GM18870 (cell line): ENCODE data around the gene ADPRHL1.
"Not testable (repeated sequence)": the region's sequence is repeated elsewhere in the genome, so short reads cannot be mapped to it uniquely, and the experiment has no call there.

ENCODE experiments used
- ATAC-seq: cut with Tn5 transposase; IDR thresholded peaks from one replicate; pipeline ENCODE4 v1.9.1; 2021; ENCODE audit warnings: moderate library complexity; ENCODE audit not compliant: unreplicated experiment

ADPRHL1 gene

DNA sequence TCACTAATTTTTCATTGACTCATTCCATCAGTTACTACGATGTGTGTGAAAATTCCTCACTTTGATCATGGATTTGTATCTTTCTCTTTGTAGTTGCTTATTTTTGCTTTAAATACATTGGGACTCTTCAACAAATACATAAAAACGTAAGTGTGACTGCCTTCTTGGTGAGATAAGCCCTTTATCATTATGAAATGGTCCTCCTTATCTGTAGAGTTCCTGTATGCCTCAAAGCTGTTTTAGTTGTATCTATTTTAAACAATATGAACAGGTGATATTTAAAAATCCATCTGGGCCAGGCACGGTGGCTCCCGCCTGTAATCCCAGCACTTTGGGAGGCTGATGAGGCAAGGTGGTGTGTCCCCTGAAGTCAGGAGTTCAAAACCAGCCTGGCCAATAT is 25.9 kb upstream of the ADPRHL1 start:
- no peak for ATAC-seq

DNA sequence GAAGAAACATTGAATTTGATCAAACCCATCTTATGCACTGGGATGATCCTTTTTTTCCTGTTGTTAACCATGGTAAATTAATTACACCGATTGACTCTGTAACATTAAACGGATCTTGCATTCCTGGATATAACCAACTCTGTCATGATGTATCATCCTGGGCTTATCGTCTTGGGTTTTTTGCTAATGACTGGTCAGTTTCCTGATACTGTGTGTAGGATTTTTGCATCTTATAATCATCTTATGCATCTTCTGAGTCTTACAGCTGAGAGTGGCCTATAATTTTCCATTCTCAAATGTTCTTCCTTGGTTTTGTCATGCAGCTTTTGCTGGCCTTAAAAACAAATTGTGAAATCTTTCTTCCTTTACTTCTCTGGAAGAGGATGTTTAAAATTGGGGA is 24.4 kb upstream of the ADPRHL1 start:
- ATAC-seq: no peak

DNA sequence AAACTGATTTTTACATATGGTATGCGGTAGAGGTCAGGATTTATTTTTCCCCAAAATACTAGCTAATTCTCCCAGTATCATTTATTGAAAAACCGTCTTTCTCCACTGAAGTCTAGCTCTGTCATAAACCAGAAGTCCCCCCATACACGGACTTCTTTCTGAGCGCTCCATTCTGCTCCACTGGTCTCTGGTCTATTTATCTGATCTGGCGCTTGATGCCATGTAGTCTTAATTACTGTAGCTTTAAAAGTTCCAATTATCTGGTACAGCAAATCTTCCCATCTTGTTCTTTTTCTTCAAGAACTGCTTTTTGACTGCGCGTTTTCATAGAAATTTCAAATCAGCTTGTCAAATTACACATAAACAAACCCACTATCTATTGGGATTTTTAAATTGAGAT is 23.5 kb upstream of the ADPRHL1 start:
- ATAC-seq: no peak

DNA sequence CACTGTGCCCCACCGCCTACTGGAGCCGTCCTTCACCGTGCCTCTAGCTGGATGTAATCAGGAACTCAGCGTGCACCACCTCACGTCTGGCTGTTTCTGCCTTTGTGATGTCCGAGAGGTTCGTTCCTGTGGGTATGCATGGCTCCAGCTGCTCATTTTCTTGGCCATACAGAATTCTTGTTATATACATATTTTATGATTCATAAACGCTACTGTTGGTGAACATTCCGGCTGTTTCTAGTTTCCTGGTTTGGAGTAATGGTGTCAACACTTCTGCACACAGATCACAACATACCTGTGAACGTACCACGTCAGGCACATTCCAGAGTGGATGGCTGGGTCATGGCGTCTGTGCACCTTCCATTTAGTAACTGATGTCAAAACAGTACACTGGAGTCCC is 22.6 kb upstream of the ADPRHL1 start:
- no peak for ATAC-seq

DNA sequence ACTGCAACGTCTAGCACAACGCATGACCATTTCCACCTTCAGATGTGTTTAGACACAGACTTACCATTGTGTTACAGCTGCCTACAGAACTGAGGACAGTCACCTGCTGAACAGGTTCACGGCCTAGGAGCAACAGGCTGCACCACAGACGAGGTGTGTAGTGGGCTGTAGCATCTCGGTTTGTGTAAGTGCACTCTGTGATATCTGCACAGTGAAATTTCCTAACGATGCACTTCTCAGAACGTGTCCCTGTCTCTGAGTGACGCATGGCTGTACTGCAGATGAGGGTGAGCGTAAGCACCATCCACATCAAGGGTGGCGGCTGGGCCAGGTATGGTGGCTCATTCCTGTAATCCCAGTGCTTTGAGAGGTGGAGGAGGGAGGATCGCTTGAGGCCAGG is 22.0 kb upstream of the ADPRHL1 start:
- ATAC-seq: no peak

DNA sequence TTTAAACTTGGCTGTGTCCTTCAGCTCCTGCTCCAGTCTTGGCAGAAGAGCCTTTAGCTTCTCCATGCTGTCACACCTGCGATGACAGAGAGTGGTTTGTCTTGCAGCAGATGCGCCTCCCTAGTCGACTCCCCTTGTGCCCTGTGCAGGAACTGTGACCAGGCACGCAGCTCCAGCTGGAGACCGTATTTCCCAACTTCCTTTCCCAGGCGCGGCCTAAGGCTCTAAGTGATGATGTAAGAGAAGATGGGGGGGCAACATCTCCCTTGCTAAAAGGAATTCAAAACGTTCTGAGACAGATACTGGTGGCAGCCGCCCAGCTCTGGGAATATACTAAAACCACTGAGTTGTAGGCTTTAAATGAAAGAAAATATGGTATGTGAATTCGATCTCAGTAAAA is 20.9 kb upstream of the ADPRHL1 start:
- ATAC-seq: no peak

DNA sequence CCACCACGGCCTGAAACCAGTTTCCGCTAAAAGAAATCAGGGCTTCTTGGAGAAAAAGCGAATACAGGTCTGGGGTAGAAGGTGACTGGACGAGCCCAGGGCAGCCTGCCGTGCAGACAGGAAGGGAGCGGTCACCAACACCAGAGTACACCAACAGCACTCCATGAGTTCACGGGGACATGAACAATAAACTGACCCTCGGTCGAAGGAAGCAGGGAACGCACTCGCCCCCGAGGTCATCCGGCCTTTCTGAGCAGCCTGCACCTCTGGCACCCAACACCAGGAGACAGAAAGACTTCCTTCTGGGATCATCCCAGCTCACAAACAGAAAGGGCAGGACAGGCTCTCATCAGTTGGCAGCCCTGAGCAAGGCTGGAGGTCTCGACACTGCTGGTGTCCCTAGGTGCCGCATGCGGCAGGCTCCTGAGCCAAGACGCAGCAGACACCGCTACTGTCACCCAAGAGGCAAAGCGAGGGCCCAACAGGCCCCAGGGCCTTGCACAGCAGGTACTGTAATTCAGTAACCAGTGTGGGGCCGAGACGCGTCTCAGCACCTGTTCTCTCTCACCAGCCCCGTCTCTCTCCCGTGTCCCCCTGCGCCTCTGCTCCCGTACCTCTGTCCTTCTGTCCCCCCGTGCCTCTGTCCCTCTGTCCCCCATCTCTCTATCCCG is 19.2 kb upstream of the ADPRHL1 start:
- no peak for ATAC-seq

DNA sequence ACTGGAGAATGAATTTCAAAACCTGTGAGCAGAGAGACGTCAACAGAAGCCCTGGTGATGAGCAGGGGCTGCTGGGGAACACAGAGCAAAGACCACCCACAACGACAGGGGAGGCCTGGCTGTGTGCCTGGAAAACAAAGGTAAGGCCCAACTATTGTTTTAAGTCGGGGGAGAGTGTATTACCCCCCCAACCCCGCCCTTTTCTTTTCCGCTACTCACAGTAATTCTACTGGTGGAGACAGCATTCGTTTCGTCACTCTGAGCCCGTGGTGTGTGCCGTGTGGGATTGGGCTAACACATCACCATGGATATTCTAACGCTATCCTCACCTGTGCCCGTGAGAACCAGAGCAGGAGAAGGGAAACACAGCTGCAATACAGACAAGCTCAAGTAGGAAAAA is 18.6 kb upstream of the ADPRHL1 start:
- ATAC-seq: no peak

DNA sequence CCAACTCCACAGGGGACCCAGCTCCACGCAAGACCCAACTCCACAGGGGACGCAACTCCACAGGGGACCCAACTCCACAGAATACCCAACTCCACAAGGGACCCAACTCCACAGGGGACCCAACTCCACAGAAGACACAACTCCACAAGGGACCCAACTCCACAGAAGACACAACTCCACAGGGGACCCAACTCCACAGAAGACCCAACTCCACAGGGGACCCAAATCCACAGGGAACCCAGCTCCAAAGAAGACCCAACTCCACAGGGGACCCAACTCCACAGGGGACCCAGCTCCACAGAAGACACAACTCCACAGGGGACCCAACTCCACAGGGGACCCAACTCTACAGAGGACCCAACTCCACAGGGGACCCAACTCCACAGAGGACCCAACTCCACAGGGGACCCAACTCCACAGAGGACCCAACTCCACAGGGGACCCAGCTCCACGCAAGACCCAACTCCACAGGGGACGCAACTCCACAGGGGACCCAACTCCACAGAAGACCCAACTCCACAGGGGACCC is 17.4 kb upstream of the ADPRHL1 start:
- ATAC-seq: not testable (repeated sequence)

DNA sequence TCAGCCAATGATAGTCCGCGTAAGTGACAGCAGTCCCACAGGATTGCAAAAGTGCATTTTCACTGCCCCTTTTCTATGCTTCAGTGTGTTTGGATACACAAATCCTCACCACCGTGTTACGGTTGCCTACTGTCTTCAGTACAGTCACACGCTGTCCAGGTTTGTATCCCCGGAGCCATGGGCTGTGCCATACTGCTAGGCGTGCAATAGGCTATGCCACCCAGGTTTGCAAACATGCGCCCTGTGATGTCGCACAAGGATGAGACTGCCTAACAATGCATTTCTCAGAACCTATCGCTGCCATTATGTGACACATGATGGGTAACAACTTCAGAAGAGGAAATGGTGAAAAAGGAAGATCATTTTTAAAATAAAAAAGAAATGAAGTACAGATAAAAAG is 16.8 kb upstream of the ADPRHL1 start:
- no peak for ATAC-seq

DNA sequence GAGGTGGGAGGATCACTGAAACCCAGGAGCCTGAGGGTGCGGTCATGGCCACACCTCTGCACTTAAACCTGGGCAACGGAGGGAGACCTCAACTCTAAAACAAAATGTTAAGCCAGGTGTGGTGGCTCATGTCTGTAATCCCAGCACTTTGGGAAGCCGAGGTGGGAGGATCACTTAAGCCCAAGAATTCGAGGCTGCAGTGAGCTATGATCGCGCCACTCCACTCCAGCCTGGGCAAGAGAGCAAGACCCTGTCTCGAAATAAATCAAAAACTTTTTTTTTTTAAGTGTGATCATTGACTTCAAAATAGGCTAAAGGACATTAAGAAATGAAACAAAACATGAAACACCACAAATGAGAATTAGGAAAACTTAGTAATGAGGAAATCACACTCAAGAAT is 16.3 kb upstream of the ADPRHL1 start:
- no peak for ATAC-seq

DNA sequence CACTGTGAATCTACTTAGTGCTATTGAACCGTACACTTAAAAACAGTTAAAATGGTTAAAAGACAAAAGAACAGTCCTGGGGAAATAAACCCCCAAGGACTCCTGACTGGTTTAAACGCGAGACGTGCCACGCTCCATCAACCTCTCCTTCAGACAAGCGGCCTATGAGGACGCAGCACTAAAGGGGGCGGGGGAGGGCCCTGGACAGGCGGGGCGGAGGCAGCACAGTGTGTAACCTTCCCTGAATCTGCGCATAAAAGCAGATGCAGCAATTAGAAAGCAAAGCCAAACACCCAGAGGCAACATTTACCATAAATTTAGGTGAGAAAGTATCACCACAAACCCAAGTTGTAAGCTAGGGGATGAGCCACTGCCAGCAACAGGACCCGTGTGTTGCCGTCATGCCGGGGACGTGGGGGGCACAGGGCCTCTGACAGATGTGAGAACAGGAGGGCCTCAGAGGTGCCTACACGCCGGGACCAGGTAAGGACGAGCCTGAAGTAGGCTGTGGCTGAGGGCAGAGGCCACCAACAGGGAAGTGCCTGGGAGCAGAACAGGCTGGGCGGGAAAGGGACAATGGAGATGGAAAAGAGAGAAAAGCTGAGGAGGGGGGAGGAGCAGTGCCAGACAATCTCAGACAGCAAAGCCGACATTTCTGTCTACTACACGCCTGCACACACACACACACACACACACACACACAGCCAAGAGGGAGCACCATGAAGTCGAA is 15.3 kb upstream of the ADPRHL1 start:
- no peak for ATAC-seq

DNA sequence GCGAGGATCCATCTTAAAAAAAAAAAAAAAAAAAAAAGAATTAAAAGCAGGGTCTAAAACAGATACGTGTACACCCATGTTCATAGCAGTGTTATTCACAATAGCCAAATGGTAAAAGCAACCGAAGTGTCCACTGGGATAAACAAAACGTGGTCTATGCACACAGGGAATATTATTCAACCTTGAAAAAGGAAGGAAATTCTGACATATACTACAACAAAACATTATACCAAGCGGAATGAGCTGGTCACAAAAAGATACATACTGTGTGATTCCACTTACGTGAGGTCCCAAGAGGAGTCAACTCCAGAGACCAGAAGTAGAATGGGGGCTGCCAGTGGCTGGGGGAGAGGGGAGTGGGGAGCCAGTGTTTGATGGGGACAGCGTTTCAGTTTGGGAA is 14.7 kb upstream of the ADPRHL1 start:
- ATAC-seq: no peak

DNA sequence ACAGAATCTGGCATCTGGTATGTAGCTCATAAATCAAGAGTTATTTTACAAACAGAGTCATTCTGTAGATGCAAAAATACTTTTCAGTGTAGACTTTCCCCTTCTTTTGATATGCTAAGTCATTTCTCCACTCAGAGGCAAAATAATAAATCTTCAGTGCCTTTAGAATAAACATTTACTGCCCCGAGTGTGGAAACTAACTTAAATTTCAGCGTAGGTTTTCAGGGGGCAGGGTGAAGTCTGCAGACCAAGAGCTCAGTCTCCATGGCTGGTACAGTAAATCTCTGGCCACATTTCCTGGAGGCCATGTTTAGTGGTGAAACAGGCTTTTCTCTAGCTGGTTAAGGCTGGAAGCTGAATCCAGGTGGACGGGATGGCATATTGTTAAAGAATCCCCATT is 13.1 kb upstream of the ADPRHL1 start:
- ATAC-seq: no peak

DNA sequence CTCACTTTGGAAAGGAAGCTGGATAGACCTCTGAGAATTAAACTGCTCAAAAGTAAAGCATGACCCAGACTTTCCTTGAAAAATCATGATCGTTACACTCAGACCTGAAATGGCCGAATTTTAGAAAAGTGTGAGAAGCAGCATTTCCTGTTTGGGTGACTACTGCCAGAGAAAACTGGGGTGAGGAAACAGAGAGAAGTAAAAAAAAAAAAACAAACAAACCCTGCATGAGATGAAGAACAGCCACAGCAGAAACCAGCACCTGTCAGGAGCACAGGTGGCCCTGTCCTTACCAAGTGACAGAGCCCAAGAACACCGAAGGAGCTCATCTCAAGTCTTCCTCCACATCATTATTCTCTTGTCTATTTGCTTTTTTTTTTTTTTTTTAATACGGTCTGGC is 12.0 kb upstream of the ADPRHL1 start:
- no peak for ATAC-seq

DNA sequence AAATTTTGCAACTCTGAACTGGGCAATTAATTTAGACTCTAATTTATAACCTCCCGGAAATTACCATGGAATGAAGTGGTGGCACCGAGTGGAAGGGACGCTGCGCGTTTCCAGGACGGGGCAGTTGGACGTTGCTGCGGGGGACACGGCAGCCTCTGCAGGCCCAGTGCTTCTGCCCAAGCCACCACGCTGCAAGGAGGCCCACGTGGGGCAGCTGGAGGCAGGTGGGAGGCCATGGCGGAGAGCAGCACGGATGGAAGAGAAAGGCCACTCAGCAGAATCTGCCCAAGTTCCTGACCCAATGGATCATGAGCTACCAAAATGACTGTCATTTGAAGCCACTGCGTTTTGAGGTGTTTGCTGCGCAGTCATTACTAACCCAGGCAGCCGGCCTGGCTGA is 11.2 kb upstream of the ADPRHL1 start:
- no peak for ATAC-seq

DNA sequence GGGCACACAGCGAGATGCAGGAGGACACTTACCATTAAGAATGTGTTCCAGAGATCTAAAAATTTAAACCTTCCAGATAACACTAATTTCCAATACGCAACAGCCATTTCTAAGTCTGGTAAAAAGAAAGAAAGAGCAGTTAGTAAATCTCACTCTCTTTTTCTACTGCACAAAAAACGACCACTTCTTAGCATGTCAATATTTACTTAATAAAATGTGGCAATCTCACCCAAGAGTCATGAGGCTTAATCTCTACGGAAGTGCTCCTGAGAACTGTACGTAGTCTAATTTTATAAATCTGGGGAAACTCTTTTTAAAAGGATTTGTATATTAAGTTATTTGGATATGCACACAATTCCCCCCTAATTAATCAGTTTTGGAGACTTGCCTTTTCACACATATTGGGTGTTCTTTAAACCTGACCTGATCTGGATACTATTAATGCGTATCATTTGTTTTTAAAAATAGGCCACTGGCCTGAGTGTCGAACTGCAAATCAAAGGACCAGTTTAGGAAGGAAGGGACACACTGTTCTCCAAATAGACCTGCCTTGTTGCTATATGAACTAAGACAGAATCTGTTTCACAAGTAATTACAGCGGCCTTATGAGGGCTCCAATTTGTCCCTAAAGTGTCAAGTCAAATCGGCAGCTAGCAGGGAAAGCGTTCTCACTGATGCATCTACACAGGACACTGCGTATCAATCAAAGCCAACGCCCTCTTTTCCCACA is 7.9 kb upstream of the ADPRHL1 start:
- no peak for ATAC-seq

DNA sequence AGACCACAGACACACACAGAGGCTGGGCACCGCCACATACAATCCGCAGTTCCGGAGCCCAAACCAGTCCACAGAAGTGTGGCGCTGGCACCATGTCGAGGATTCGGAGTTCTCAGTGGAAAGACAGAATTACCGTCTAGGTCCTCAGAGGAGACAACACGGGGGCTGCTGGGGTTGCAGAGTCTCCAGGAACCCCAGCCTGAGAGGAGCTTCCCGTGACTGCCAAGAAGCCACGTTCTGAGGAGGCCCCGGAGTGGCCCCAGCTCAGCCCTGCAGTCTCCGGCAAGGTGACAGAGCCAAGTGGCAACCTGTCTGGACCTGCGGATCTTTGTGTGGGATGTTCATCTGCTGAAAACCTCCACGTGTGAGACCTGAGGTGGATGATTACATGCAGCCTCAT is 7.3 kb upstream of the ADPRHL1 start:
- ATAC-seq: no peak

DNA sequence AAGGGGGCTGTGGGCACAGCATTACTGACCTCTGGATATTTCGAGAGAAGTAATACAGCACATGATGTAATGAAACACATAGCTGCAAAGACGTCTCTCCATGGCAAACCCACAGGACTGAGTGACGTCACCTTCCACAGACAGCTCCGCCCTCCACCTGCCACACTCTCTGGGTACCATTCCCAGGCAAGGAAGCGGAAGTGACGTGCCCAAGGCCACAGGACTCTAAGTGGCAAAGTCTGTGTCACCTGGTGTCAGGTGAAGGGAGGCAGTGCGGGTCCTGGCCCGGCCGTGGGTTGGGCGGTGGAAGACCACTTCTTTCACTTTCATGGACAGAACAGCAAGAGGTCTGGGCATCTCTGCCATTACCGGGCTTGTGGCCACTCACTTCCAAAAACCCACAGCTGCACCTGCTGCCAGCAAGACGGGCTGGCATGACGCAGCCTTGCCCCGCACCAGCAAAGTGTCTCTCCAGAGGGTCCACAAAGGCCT is 6.8 kb upstream of the ADPRHL1 start:
- no peak for ATAC-seq

DNA sequence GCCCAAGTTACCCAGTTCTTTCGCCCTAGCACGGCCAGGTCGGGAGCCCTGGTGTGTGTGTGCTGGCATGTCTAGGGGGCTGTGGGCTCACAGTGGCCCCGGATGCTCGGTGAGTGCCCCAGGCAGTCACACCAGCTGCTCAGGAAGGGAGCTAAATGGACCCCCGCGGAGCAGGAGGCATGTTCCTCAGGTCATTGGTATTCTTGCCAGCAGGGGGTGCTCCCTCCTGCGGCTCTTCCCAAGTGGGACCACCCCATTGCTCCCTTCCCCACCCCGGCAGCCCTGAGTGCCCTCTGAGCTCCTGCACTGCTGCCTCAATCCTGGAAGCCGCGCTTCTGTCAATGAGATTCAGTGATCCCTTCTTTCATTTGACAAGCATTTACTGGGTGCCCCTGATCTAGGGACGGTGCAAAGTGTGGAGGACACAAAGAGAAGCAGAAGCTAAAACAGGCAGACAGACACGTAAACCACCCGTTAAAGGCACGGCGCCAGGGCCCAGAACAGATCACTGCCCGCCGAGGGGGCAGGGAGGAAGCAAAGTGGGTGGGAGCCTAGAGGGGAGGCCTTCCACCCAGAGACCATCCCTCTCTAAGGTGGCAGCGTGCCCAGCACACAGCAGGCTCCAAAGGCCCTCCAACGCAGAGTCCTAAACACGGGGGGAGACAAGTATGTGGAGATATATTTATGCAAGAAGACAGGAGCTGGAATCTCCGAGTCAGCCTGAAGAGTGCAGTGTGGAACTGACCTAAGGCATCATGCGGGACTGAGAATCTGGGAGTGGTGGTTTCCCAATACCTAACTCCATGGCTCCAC is 5.2 kb upstream of the ADPRHL1 start:
- no peak for ATAC-seq

DNA sequence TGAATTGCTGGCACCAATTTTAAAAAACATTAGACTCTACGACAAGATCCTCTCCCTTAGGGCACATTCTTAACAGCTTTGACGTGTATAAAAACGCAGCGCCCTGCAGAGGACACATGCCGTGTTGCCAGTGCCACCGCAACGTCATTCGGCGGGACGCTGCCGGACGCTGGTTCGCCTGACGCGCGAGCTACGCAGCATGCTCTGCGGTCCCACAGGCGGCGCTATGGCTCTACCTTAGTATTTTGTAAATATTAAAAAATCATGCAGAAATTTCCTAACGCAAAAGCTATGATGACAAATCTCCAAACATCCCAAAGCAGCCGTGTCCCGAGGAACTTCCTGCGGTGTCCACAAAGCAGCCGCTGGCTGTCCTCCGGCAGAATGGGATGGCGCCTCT is 4.2 kb upstream of the ADPRHL1 start:
- no peak for ATAC-seq
